GM12878 (cell line): Measurements from ENCODE around the gene CEP131. TPM values are rescaled to one million over a fixed set of nuclear protein-coding genes. Genes with fewer than 3 reads are reported as not detected.

Source experiments
- BHLHE40 ChIP-seq, 2 experiments: fragments of 450-650 bp in 1 of 2; IDR thresholded peaks; 2 replicates each; pipeline ENCODE4 v1.6.1; 2011 to 2017; ENCODE audit warnings: low read depth in 2 of 2, borderline replicate concordance in 1 of 2, improper control_type of control experiment in 1 of 2, low read length in 1 of 2, mild to moderate bottlenecking in 1 of 2
- FOS ChIP-seq: IDR thresholded peaks from 3 replicates; pipeline ENCODE4 v1.6.1; 2011; ENCODE audit warnings: borderline replicate concordance; ENCODE audit not compliant: insufficient read length; ENCODE audit errors: extremely low read depth
- LARP7 ChIP-seq: fragments of 450-650 bp; IDR thresholded peaks from 2 replicates; pipeline ENCODE4 v1.6.1; 2017; ENCODE audit warnings: mild to moderate bottlenecking
- MXI1 ChIP-seq: fragments of 150-350 bp; IDR thresholded peaks from 2 replicates; pipeline ENCODE4 v1.6.1; 2011; ENCODE audit warnings: low read depth, mild to moderate bottlenecking, inconsistent platforms, low read length, improper control_type of control experiment
- NBN ChIP-seq: fragments of 450-650 bp; IDR thresholded peaks from 2 replicates; pipeline ENCODE4 v1.6.1; 2016
- POU2F2 ChIP-seq: IDR thresholded peaks from 3 replicates; pipeline ENCODE4 v1.6.1; 2011; ENCODE audit warnings: low read depth, mild to moderate bottlenecking, low read length, borderline replicate concordance
- REST ChIP-seq: IDR thresholded peaks from 2 replicates; pipeline ENCODE4 v1.6.1; 2012; ENCODE audit warnings: mild to moderate bottlenecking, low read depth, low read length
- polyA plus RNA-seq, 11 experiments: library from polyadenylated mRNA; depleted of rRNA in 4 of 11; unstranded in 6 of 11; stranded (reverse) in 5 of 11; fragments of >200 nt; fragmentation: Nextera tagmentation in 4 of 11; fragmentation: Illumina TruSeq in 1 of 11; extraction: Ambion mirVana in 4 of 11; extraction: Trizol in 1 of 11; gene quantifications; 1 replicate in 1 of 11; 2 replicates in 10 of 11; pipeline versions ENCODE4 v1.2.1 to v1.2.3, GENCODE V29; 2011 to 2016; ENCODE audit warnings: inconsistent platforms in 2 of 11, missing spikeins in 2 of 11, low read depth in 1 of 11
- total RNA-seq, 4 experiments: library from RNA; depleted of rRNA in 3 of 4; stranded (reverse); fragments of >200 nt in 3 of 4; fragmentation: Illumina TruSeq in 1 of 4; extraction: Trizol in 1 of 4; gene quantifications; 2 replicates each; pipeline versions ENCODE4 v1.2.1 to v1.2.3, GENCODE V29; 2013 to 2021
- TF ChIP-seq, protein P1 (sequence below): IDR thresholded peaks from 2 replicates; pipeline ENCODE4 v1.6.1; 2012; ENCODE audit warnings: low read depth, low read length, improper control_type of control experiment

CEP131 gene
- total and polyA plus RNA-seq, 10 of the 15 experiments (the other 5 are each of a cell fraction or from before 2014, with no cell fraction given): 0.05 to 17.3 (median 6.7) TPM

DNA sequence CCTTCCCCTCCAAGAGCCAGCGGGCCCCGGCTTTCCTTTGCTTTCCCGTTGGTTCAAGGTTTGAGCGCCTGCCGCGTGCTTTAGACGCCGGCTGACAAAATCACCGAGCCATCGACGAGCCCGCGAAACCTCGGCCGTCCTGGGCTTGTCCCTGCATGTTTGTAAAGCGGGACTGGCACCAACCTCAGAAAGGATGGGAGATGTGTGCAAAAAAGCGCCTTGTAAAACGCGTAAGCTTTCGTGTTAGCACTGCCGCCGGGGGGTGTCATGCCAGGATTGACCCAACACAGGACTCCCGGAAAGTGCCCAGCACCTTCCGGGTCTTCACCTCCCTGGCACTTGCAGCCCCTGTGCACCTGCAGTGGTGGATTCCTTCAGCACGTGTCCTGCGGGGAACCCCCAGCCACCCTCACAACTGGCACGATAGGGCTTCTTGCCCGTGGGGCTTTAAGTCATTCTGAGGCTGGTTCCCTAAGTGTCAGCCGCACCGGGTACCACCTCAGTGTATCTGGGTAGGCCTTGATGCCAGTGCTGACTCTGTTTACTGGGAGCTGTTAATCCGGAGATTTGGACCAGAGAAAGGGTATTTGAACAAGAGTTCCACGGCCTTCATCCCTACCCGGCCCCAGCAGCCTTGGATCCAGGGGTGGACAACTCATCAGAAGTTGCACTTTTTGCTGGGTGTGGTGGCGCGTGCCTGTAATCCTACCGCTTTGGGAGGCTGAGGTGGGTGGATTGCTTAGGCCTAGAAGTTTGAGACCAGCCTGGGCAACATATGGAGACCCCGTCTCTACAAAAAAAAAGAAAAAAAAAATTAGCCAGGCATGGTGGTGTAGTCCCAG is 17.2 kb upstream of the CEP131 start (continued):
- TF ChIP-seq REST (no peak), POU2F2 (0 out of 3 replicates have a peak, but pooled peaks have one; percentile 14), FOS (no peak), MXI1 (peak; percentile 47), NBN (no peak), BHLHE40 (IDR thresholded peaks at IDR 0.05; ENCODE audit: borderline replicate concordance in 1 of 2, low read depth in 2 of 2, low read length in 1 of 2) (peak; percentile 74 to 87), LARP7 (0 out of 2 replicates have a peak, but pooled peaks have one; percentile 17)
- TF ChIP-seq, protein P1, sequence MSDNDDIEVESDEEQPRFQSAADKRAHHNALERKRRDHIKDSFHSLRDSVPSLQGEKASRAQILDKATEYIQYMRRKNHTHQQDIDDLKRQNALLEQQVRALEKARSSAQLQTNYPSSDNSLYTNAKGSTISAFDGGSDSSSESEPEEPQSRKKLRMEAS: 0 out of 2 replicates have a peak, but pooled peaks have one; percentile 34
